ENCODE measurements around the gene DGKQ. TPM values are rescaled to one million over a fixed set of nuclear protein-coding genes. Genes with fewer than 3 reads are reported as not detected.

DGKQ gene
- total and polyA plus RNA-seq, 2 of the 8 experiments (the other 6 are each of a cell fraction or from before 2014, with no cell fraction given), result 7.3 to 9.7 TPM

- TF ChIP-seq YY1 (IDR thresholded peaks at IDR 0.05; ENCODE audit: low read depth, low read length), result no peak
- TF ChIP-seq POU5F1 (IDR thresholded peaks at IDR 0.05; ENCODE audit: low read depth, low read length), result no peak
- no peak for TF ChIP-seq KDM1A (IDR thresholded peaks at IDR 0.05; ENCODE audit: borderline replicate concordance, low read length)
- no peak for TF ChIP-seq SAP30 (IDR thresholded peaks at IDR 0.05; ENCODE audit: insufficient read depth, insufficient replicate concordance, low read length)
- TF ChIP-seq SUZ12 (IDR thresholded peaks at IDR 0.05; ENCODE audit: low read length), result no peak
- no peak for TF ChIP-seq JUN (IDR thresholded peaks at IDR 0.05; ENCODE audit: low read depth, low read length)
- no peak for TF ChIP-seq CTBP2 (IDR thresholded peaks at IDR 0.05; ENCODE audit: borderline replicate concordance, insufficient read depth, insufficient read length, low read length)
- no peak for TF ChIP-seq RFX5 (IDR thresholded peaks at IDR 0.05; ENCODE audit: borderline replicate concordance, low read depth, low read length)
Observed at GRCh38 chr4:959338-960139, 13.8 kb downstream of the DGKQ start (continued).

Data from H1 (cell line).